ENCODE data around the gene HTD2.
"Not testable (repeated sequence)": the region's sequence is repeated elsewhere in the genome, so short reads cannot be mapped to it uniquely, and the experiment has no call there.

The HTD2 gene

DNA sequence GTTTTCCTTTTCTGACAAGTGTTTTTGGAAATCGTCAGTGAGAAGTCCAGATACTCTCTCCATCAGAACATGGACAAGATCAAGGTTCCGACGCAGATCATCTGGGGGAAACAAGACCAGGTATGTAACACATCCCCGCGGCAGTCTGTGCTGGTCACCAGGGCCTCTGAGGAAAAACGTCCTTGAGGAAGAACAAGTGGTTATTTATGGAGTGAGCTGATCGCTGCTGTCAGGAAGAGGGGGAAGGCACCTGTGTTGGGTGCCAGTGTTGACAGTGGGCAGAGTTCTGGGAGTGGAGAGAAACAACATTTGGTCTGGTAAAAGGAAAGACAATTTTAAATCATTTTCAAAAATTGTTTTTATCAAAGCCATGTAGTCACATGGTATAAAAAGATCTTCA lies 21.0 kb upstream of the HTD2 start:
- DNase-seq (ENCODE audit: low read depth) = no peak
- TF ChIP-seq, protein P1, sequence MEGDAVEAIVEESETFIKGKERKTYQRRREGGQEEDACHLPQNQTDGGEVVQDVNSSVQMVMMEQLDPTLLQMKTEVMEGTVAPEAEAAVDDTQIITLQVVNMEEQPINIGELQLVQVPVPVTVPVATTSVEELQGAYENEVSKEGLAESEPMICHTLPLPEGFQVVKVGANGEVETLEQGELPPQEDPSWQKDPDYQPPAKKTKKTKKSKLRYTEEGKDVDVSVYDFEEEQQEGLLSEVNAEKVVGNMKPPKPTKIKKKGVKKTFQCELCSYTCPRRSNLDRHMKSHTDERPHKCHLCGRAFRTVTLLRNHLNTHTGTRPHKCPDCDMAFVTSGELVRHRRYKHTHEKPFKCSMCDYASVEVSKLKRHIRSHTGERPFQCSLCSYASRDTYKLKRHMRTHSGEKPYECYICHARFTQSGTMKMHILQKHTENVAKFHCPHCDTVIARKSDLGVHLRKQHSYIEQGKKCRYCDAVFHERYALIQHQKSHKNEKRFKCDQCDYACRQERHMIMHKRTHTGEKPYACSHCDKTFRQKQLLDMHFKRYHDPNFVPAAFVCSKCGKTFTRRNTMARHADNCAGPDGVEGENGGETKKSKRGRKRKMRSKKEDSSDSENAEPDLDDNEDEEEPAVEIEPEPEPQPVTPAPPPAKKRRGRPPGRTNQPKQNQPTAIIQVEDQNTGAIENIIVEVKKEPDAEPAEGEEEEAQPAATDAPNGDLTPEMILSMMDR (IDR thresholded peaks at IDR 0.05; ENCODE audit: insufficient read depth, low read depth, low read length, missing control alignments) = no peak
- no peak overlapping the region for H3K4me3 ChIP-seq (ENCODE audit: low read length)

DNA sequence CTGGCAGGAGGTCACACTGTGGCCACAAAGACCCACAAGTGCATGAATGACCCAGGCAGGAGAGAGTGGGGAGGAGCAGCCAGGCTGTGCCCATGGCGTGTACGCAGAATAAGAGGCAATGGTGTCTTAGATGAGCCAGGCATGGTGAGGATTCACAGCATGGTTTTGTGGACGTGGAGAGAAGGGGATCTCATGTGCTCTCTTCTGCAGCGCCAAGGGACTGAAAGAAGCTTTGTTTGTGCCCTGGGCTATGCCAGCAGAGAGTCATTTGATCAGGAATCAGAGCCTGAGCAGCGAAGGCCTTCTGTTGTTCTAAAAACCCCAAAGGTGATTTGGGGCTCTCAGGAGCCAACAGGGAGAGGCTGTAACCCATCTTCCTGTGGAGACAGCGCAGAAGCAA lies 19.0 kb upstream of the HTD2 start:
- H3K4me3 ChIP-seq (ENCODE audit: low read length) = no peak overlapping the region
- DNase-seq (ENCODE audit: low read depth) = no peak
- TF ChIP-seq, protein P1 (IDR thresholded peaks at IDR 0.05; ENCODE audit: insufficient read depth, low read depth, low read length, missing control alignments) = no peak

DNA sequence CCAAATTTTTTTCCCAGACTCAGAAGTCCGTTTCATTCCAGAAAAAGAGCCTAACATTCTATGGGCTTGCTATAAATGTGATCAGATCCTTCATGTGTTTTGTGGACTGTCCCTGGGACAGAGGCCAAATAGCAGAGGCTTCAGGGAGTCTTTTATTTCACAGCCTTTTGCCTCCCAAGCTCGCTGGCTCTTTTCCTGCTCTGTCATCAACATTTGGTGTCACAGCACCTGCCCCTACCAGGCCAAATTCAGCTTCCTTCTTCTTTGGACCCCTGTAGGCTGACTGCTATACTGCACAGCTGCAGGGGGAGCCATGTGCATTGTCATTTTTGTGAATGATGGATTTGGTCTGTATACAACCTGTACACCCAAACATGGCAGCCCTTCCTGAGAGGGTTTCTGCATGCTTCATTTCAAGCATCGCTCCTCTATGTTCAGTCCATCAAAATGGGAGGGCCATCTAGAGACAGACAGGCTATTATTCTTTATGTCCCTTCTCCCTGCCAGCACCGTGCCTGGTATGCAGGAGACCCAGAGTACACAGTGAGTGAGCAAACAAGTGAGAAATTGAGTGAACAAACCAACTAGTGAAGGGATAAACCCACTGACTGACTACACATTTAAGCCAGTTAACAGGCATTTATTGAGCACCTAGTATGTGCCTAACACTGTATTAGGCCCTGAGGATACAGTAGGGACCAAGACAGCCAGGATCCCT lies 18.1 kb upstream of the HTD2 start:
- H3K4me3 ChIP-seq (ENCODE audit: low read length) = no peak overlapping the region
- no peak for DNase-seq (ENCODE audit: low read depth)
- TF ChIP-seq, protein P1 (IDR thresholded peaks at IDR 0.05; ENCODE audit: insufficient read depth, low read depth, low read length, missing control alignments) = no peak

DNA sequence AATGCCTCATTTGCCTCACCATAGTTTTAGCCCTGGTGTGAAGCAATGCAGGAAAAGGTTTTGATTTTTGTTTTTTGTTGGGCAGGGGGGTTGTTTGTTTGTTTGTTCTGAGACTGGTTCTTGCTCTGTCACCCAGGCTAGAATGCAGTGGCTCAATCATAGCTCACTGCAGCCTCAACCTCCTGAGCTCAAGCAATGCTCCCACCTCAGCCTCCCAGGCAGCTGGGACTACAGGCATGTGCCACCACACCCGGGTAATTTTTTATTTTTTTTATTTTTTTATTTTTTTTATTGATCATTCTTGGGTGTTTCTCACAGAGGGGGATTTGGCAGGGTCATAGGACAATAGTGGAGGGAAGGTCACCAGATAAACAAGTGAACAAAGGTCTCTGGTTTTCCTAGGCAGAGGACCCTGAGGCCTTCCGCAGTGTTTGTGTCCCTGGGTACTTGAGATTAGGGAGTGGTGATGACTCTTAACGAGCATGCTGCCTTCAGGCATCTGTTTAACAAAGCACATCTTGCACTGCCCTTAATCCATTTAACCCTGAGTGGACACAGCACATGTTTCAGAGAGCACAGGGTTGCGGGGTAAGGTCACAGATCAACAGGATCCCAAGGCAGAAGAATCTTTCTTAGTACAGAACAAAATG lies 17.2 kb upstream of the HTD2 start:
- not testable (repeated sequence) for DNase-seq (ENCODE audit: low read depth); H3K4me3 ChIP-seq (ENCODE audit: low read length)

DNA sequence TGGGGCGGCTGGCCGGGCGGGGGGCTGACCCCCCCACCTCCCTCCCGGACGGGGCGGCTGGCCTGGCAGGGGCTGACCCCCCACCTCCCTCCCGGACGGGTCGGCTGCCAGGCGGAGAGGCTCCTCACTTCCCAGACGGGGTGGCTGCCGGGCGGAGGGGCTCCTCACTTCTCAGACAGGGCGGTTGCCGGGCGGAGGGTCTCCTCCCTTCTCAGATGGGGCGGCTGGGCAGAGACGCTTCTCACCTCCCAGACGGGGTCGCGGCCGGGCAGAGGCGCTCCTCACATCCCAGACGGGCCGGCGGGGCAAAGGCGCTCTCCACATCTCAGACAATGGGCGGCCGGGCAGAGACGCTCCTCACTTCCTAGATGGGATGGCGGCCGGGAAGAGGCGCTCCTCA lies 15.9 kb upstream of the HTD2 start:
- not testable (repeated sequence) for H3K4me3 ChIP-seq (ENCODE audit: low read length); DNase-seq (ENCODE audit: low read depth)

DNA sequence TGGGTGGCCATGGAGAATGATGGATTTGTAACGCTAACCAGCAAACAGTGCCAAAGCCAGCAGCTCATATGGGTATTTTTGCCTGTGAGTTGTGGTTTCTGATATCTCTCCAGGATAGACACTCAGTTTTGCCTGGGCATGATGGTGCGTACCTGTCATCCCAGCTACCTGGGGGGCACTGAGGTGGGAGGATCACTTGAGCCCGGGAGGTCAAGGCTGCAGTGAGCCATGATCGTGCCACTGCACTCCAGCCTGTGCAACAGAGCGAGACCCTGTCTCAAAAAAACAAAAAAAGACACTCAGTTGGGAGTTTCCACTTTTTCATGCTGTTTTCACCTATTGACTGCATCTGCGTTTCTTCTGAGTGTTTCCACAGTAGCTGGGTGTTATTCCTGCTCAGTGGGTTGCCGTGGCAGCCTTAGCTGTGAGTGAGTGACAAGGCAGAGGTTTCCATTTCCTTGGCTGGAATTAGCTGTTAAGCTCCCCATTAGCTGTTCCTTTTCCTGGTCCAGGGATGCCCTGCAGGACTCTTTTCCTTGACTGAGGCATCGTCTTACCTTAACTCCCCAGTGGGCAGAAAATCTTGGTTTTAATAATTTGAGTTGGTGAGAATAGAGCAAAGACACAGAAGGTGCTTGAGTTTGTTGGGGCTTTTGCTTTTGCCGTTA lies 14.5 kb upstream of the HTD2 start:
- TF ChIP-seq, protein P1 (IDR thresholded peaks at IDR 0.05; ENCODE audit: insufficient read depth, low read depth, low read length, missing control alignments) = no peak

DNA sequence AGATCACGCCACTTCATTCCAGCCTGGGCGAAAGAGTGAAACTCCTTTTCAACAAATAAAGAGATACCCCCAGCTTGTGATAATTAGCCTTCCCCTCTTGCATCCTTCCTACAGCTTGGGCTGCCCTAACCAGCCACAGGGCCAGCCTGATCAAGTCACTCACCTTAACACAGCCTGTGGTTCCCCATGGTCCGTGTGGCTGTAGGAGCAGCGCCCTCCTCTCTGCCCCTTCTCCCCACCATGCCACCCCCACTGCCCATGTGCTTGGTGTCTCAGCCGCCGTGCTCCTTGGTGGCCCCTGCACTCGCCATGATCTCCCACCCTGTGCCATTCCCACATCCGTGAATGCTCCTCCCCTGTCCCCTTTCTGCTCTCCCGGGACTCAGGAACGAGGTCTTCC lies 13.5 kb upstream of the HTD2 start:
- DNase-seq (ENCODE audit: low read depth) = no peak
- H3K4me3 ChIP-seq (ENCODE audit: low read length) = no peak overlapping the region
- TF ChIP-seq, protein P1 (IDR thresholded peaks at IDR 0.05; ENCODE audit: insufficient read depth, low read depth, low read length, missing control alignments) = no peak

More for the DNA sequence above, 14.5 kb upstream of the HTD2 start:
- H3K4me3 ChIP-seq (ENCODE audit: low read length) = no peak overlapping the region
- DNase-seq (ENCODE audit: low read depth) = no peak

DNA sequence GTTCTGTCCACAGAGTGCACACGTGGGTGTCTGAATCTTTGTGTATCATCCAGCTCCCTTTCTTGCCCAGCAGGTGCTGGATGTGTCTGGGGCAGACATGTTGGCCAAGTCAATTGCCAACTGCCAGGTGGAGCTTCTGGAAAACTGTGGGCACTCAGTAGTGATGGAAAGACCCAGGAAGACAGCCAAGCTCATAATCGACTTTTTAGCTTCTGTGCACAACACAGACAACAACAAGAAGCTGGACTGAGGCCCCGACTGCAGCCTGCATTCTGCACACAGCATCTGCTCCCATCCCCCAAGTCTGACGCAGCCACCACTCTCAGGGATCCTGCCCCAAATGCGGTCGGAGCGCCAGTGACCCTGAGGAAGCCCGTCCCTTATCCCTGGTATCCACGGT lies 12.8 kb upstream of the HTD2 start:
- no peak overlapping the region for H3K4me3 ChIP-seq (ENCODE audit: low read length)
- TF ChIP-seq, protein P1 (IDR thresholded peaks at IDR 0.05; ENCODE audit: insufficient read depth, low read depth, low read length, missing control alignments) = no peak

More for the DNA sequence above, 12.8 kb upstream of the HTD2 start:
- DNase-seq (ENCODE audit: low read depth) = no peak

Measured in epithelial cell of esophagus (primary cell).